GM13976 (cell line): ENCODE measurements around the gene C6orf141.

Experiments used
- DNase-seq: peaks from one replicate; pipeline ENCODE4 v3.0.0; 2012; ENCODE audit warnings: low spot score
- CTCF ChIP-seq: IDR thresholded peaks from 2 replicates; pipeline ENCODE4 v1.5.1; 2012; ENCODE audit warnings: borderline replicate concordance, mild to moderate bottlenecking; ENCODE audit not compliant: insufficient read depth; ENCODE audit errors: extremely low read depth, missing control alignments, control extremely low read depth
- in situ Hi-C: fragments of 300-500 bp; cut with MboI; formaldehyde crosslinking; loops from one replicate; pipeline ENCODE4 v1.12.0; 2022; ENCODE audit warnings: low sequenced_read_pairs, mixed read lengths, inconsistent platforms; ENCODE audit not compliant: unreplicated experiment

C6orf141 gene

GRCh38 chr6:49535795-49536194 is 14.7 kb upstream of the C6orf141 start:
- TF ChIP-seq CTCF, result no peak
- in situ Hi-C loops, result no loop called here
- DNase-seq, result no peak

- DNase-seq, result no peak
- no peak for TF ChIP-seq CTCF
- in situ Hi-C loops, result no loop called here
Observed at GRCh38 chr6:49539102-49539501, 11.4 kb upstream of the C6orf141 start.

- in situ Hi-C loops, result no loop called here
- TF ChIP-seq CTCF, result no peak
- no peak for DNase-seq
Observed at GRCh38 chr6:49540614-49541013, 9.9 kb upstream of the C6orf141 start.

DNA sequence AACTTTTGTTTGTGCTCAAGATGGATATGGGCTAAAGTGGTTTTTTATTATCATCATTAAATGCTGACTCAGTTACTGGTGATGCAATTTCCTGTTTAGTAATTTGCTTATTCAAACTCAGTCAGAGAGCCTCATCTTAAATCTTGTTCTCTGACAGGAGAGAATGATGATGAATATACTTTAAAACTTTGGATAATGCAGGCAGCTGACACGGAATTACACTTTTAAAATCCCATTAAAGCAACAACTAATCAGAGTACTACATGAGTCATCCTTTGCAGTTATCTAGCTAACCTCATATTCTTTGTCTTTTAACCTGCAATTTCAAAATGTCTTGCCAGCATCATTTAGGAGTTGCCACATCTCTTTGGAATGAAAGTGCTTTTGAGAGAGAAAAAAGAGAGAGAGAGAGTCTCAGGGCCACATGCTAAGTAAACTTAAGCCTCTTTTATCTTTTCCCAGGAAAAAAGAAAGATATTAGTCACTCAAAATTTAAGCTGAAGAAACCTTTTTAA is 9.2 kb upstream of the C6orf141 start:
- TF ChIP-seq CTCF, result no peak
- DNase-seq, result no peak
- in situ Hi-C loops, result no loop called here

DNA sequence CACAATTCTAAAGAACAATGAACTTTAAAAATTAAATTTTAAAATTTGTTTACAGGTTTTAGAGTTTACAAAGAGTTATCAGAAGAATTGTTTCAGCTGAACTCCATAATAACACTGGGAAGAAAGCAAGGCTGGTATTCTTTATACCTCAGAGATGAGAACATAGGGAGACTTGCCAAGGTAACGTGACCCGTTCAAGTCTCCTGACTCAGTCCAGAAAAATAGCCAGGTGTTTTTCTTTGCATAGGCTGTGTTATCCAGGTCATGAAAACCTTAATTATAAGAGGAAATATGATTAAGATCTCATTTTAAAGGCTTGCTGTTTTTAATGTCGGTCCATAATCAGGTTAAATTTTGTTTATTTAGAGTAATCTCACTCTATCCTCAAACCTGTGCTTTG is 8.5 kb upstream of the C6orf141 start:
- DNase-seq, result no peak
- TF ChIP-seq CTCF, result no peak
- in situ Hi-C loops, result no loop called here

GRCh38 chr6:49543087-49543858 is 7.2 kb upstream of the C6orf141 start:
- no peak for DNase-seq
- no peak for TF ChIP-seq CTCF
- in situ Hi-C loops, result no loop called here
